ENCODE data around the gene PPA2.

PPA2 gene

GRCh38 chr4:105346869-105347268, 127.0 kb downstream of the PPA2 start:
- no peaks in the 10 kb centered on the region for H3K36me3 ChIP-seq (ENCODE audit: control insufficient read depth in 1 of 2, insufficient read depth in 2 of 2, low read length in 2 of 2)

GRCh38 chr4:105345838-105346237, 128.0 kb downstream of the PPA2 start:
- H3K36me3 ChIP-seq (ENCODE audit: control insufficient read depth in 1 of 2, insufficient read depth in 2 of 2, low read length in 2 of 2): no peaks in the 10 kb centered on the region
- no peaks in the 10 kb centered on the region for H3K4me1 ChIP-seq (ENCODE audit: control insufficient read depth in 1 of 2, insufficient read depth in 2 of 2, low read length in 2 of 2)
- H3K27ac ChIP-seq (ENCODE audit: low read length): no peak overlapping the region
- H3K4me3 ChIP-seq (ENCODE audit: low read depth in 1 of 2, low read length in 2 of 2): no peak overlapping the region
- H3K9me3 ChIP-seq (ENCODE audit: control insufficient read depth in 1 of 2, low read length in 2 of 2): no peaks in the 10 kb centered on the region
- no peaks in the 10 kb centered on the region for H3K27me3 ChIP-seq (ENCODE audit: low read depth, low read length)

More at GRCh38 chr4:105346869-105347268, 127.0 kb downstream of the PPA2 start:
- H3K27me3 ChIP-seq (ENCODE audit: low read depth, low read length): no peaks in the 10 kb centered on the region
- H3K4me3 ChIP-seq (ENCODE audit: low read depth in 1 of 2, low read length in 2 of 2): no peak overlapping the region
- no peak overlapping the region for H3K27ac ChIP-seq (ENCODE audit: low read length)
- H3K9me3 ChIP-seq (ENCODE audit: control insufficient read depth in 1 of 2, low read length in 2 of 2): no peaks in the 10 kb centered on the region
- H3K4me1 ChIP-seq (ENCODE audit: control insufficient read depth in 1 of 2, insufficient read depth in 2 of 2, low read length in 2 of 2): no peaks in the 10 kb centered on the region

- H3K36me3 ChIP-seq (ENCODE audit: control insufficient read depth in 1 of 2, insufficient read depth in 2 of 2, low read length in 2 of 2): no peaks in the 10 kb centered on the region
These were observed 128.5 kb downstream of the PPA2 start for GRCh38 chr4:105345358-105345757.

GRCh38 chr4:105344141-105344540, 129.7 kb downstream of the PPA2 start:
- H3K36me3 ChIP-seq (ENCODE audit: control insufficient read depth in 1 of 2, insufficient read depth in 2 of 2, low read length in 2 of 2): no peaks in the 10 kb centered on the region
- H3K9me3 ChIP-seq (ENCODE audit: control insufficient read depth in 1 of 2, low read length in 2 of 2): no peaks in the 10 kb centered on the region
- no peak overlapping the region for H3K27ac ChIP-seq (ENCODE audit: low read length)
- no peaks in the 10 kb centered on the region for H3K4me1 ChIP-seq (ENCODE audit: control insufficient read depth in 1 of 2, insufficient read depth in 2 of 2, low read length in 2 of 2)
- no peak overlapping the region for H3K4me3 ChIP-seq (ENCODE audit: low read depth in 1 of 2, low read length in 2 of 2)
- no peaks in the 10 kb centered on the region for H3K27me3 ChIP-seq (ENCODE audit: low read depth, low read length)

More at GRCh38 chr4:105345358-105345757, 128.5 kb downstream of the PPA2 start:
- Histone ChIP-seq H3K4me1 (ENCODE audit: control insufficient read depth in 1 of 2, insufficient read depth in 2 of 2, low read length in 2 of 2) (no peaks in the 10 kb centered on the region), H3K27me3 (ENCODE audit: low read depth, low read length) (no peaks in the 10 kb centered on the region), H3K9me3 (ENCODE audit: control insufficient read depth in 1 of 2, low read length in 2 of 2) (no peaks in the 10 kb centered on the region), H3K4me3 (ENCODE audit: low read depth in 1 of 2, low read length in 2 of 2) (no peak overlapping the region), H3K27ac (ENCODE audit: low read length) (no peak overlapping the region)

- H3K9me3 ChIP-seq (ENCODE audit: control insufficient read depth in 1 of 2, low read length in 2 of 2): no peaks in the 10 kb centered on the region
- H3K4me3 ChIP-seq (ENCODE audit: low read depth in 1 of 2, low read length in 2 of 2): no peak overlapping the region
- H3K27ac ChIP-seq (ENCODE audit: low read length): no peak overlapping the region
- H3K36me3 ChIP-seq (ENCODE audit: control insufficient read depth in 1 of 2, insufficient read depth in 2 of 2, low read length in 2 of 2): no peaks in the 10 kb centered on the region
- no peaks in the 10 kb centered on the region for H3K27me3 ChIP-seq (ENCODE audit: low read depth, low read length)
- no peaks in the 10 kb centered on the region for H3K4me1 ChIP-seq (ENCODE audit: control insufficient read depth in 1 of 2, insufficient read depth in 2 of 2, low read length in 2 of 2)
These were observed 130.5 kb downstream of the PPA2 start for GRCh38 chr4:105343146-105343931.

- no peaks in the 10 kb centered on the region for H3K27me3 ChIP-seq (ENCODE audit: low read depth, low read length)
- no peaks in the 10 kb centered on the region for H3K9me3 ChIP-seq (ENCODE audit: control insufficient read depth in 1 of 2, low read length in 2 of 2)
These were observed 144.8 kb downstream of the PPA2 start for GRCh38 chr4:105329081-105329480.

GRCh38 chr4:105327956-105328355, 145.9 kb downstream of the PPA2 start:
- Histone ChIP-seq H3K36me3 (ENCODE audit: control insufficient read depth in 1 of 2, insufficient read depth in 2 of 2, low read length in 2 of 2) (no peaks in the 10 kb centered on the region), H3K4me3 (ENCODE audit: low read depth in 1 of 2, low read length in 2 of 2) (no peak overlapping the region), H3K27me3 (ENCODE audit: low read depth, low read length) (no peaks in the 10 kb centered on the region), H3K9me3 (ENCODE audit: control insufficient read depth in 1 of 2, low read length in 2 of 2) (no peaks in the 10 kb centered on the region), H3K27ac (ENCODE audit: low read length) (no peak overlapping the region), H3K4me1 (ENCODE audit: control insufficient read depth in 1 of 2, insufficient read depth in 2 of 2, low read length in 2 of 2) (no peaks in the 10 kb centered on the region)

More at GRCh38 chr4:105329081-105329480, 144.8 kb downstream of the PPA2 start:
- no peak overlapping the region for H3K27ac ChIP-seq (ENCODE audit: low read length)
- H3K4me3 ChIP-seq (ENCODE audit: low read depth in 1 of 2, low read length in 2 of 2): no peak overlapping the region
- H3K4me1 ChIP-seq (ENCODE audit: control insufficient read depth in 1 of 2, insufficient read depth in 2 of 2, low read length in 2 of 2): no peaks in the 10 kb centered on the region
- H3K36me3 ChIP-seq (ENCODE audit: control insufficient read depth in 1 of 2, insufficient read depth in 2 of 2, low read length in 2 of 2): no peaks in the 10 kb centered on the region

GRCh38 chr4:105327222-105327621, 146.6 kb downstream of the PPA2 start:
- H3K9me3 ChIP-seq (ENCODE audit: control insufficient read depth in 1 of 2, low read length in 2 of 2): no peaks in the 10 kb centered on the region
- H3K27ac ChIP-seq (ENCODE audit: low read length): no peak overlapping the region
- H3K27me3 ChIP-seq (ENCODE audit: low read depth, low read length): no peaks in the 10 kb centered on the region
- no peaks in the 10 kb centered on the region for H3K4me1 ChIP-seq (ENCODE audit: control insufficient read depth in 1 of 2, insufficient read depth in 2 of 2, low read length in 2 of 2)
- H3K36me3 ChIP-seq (ENCODE audit: control insufficient read depth in 1 of 2, insufficient read depth in 2 of 2, low read length in 2 of 2): no peaks in the 10 kb centered on the region
- H3K4me3 ChIP-seq (ENCODE audit: low read depth in 1 of 2, low read length in 2 of 2): no peak overlapping the region

Data from muscle layer of duodenum (tissue), 2 donors.